GM12873 (cell line): ENCODE data around the gene SH3BP5L.

ENCODE experiments used
- CTCF ChIP-seq: IDR thresholded peaks from 2 replicates; pipeline ENCODE4 v1.5.1; 2012; ENCODE audit warnings: low read depth, mild to moderate bottlenecking, moderate library complexity, low read length, control low read depth; ENCODE audit not compliant: insufficient read depth; ENCODE audit errors: missing control alignments

The SH3BP5L gene

GRCh38 chr1:248825909-248826760, at the start of gene SH3BP5L:
Gene SH3BP5L (minus strand): TSS chr1:248825915. CDS start chr1:248824935, 980 bp downstream.
- TF ChIP-seq CTCF = peak; percentile 85

- no peak for TF ChIP-seq CTCF
Measured at GRCh38 chr1:248873993-248874533, 48.3 kb upstream of the SH3BP5L start.

- TF ChIP-seq CTCF = no peak
Measured at GRCh38 chr1:248873409-248873992, 47.8 kb upstream of the SH3BP5L start.

GRCh38 chr1:248872752-248873408, 47.2 kb upstream of the SH3BP5L start:
- TF ChIP-seq CTCF = no peak

GRCh38 chr1:248871837-248872401, 46.2 kb upstream of the SH3BP5L start:
- no peak for TF ChIP-seq CTCF

- no peak for TF ChIP-seq CTCF
Measured at GRCh38 chr1:248862998-248863881, 37.5 kb upstream of the SH3BP5L start.
